GM23338 (cell line): ENCODE measurements around the gene ASB16.

ENCODE experiments used
- CREB1 ChIP-seq: fragments of 250-450 bp; sonication (Bioruptor Pico); IDR thresholded peaks from 2 replicates; pipeline ENCODE4 v1.5.0; 2020; ENCODE audit warnings: low read depth, mild to moderate bottlenecking, moderate library complexity
- CTCF ChIP-seq, 2 experiments: fragments of 200-600 bp in 1 of 2; sonication (generic) in 1 of 2; conservative IDR thresholded peaks; 2 replicates each; pipeline versions ENCODE4 v1.5.1 to v1.6.1; 2016 to 2017; ENCODE audit warnings: antibody characterized with exemption in 2 of 2, low read depth in 2 of 2, mild to moderate bottlenecking in 2 of 2, moderate library complexity in 1 of 2
- EZH2 ChIP-seq: fragments of 200-600 bp; sonication (generic); IDR thresholded peaks from one replicate; pipeline ENCODE4 v1.8.0; 2017; ENCODE audit warnings: antibody characterized with exemption, mild to moderate bottlenecking, low read depth; ENCODE audit not compliant: unreplicated experiment
- EZH2phosphoT487 ChIP-seq: fragments of 200-600 bp; sonication (generic); IDR thresholded peaks from one replicate; pipeline ENCODE4 v1.8.1; 2018; ENCODE audit warnings: antibody characterized with exemption; ENCODE audit not compliant: unreplicated experiment
- JUNB ChIP-seq: IDR thresholded peaks from one replicate; pipeline ENCODE4 v1.6.1; 2016; ENCODE audit warnings: antibody characterized with exemption; ENCODE audit not compliant: unreplicated experiment
- NANOG ChIP-seq: IDR thresholded peaks from 2 replicates; pipeline ENCODE4 v1.6.1; 2016; ENCODE audit warnings: antibody characterized with exemption, borderline replicate concordance
- POLR2AphosphoS5 ChIP-seq: IDR thresholded peaks from 2 replicates; pipeline ENCODE4 v1.6.1; 2016; ENCODE audit warnings: antibody characterized with exemption, low read depth
- REST ChIP-seq: IDR thresholded peaks from one replicate; pipeline ENCODE4 v1.6.1; 2018; ENCODE audit warnings: antibody characterized with exemption; ENCODE audit not compliant: unreplicated experiment
- ZNF331 ChIP-seq: fragments of 250-450 bp; sonication (Bioruptor Pico); IDR thresholded peaks from 2 replicates; pipeline ENCODE4 v1.5.0; 2020; ENCODE audit warnings: low read depth, mild to moderate bottlenecking, moderate library complexity

GRCh38 chr17:44219108-44219615, 48.7 kb downstream of the ASB16 start:
- no peak for TF ChIP-seq CTCF (conservative IDR thresholded peaks at IDR 0.05; ENCODE audit: low read depth in 2 of 2)
- no peak for TF ChIP-seq EZH2
- TF ChIP-seq EZH2phosphoT487, result no peak
- TF ChIP-seq REST, result no peak
- TF ChIP-seq POLR2AphosphoS5, result no peak
- TF ChIP-seq JUNB, result no peak
- TF ChIP-seq CREB1, result no peak
- TF ChIP-seq NANOG, result no peak
- TF ChIP-seq ZNF331 (CRISPR knock-in tag), result no peak
